ENCODE results near the gene FBXL4. TPM values are rescaled to one million over a fixed set of nuclear protein-coding genes. Genes with fewer than 3 reads are reported as not detected.
"Not testable (repeated sequence)": the region's sequence is repeated elsewhere in the genome, so short reads cannot be mapped to it uniquely, and the experiment has no call there.

The FBXL4 gene
- total and polyA plus RNA-seq, 3 experiments from 2014 or later = 9.6 to 12.7 (median 12.4) TPM

DNA sequence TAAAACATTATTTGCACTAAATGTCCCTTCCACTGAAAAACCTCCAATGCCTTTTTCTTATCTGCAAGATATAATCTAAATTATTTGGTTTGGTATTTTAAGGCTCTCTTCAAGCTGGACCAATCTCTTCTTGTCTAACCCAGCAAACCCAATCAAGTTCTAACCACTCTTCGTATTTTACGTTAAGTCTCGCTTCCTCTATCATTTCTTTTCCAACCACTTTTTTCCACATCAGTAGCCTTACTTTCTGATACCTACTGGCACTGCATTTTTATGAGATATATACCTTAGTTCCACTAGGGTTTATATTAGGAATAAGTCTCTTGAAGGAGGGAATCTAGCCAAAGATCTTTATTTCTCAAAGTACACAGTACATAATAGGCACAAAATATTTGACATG lies 19.1 kb downstream of the FBXL4 start:
- Histone ChIP-seq H3K4me3 (ENCODE audit: low read length) (no peak overlapping the region), H3K27ac (ENCODE audit: low read depth, low read length) (no peak overlapping the region), H3K36me3 (ENCODE audit: insufficient read depth, low read length) (no peaks in the 10 kb centered on the region), H3K27me3 (ENCODE audit: insufficient read depth, low read length, poor library complexity, severe bottlenecking) (no peaks in the 10 kb centered on the region), H3K4me1 (ENCODE audit: insufficient read depth, low read length) (peaks cover 4% of the 10 kb centered on the region), H3K9me3 (ENCODE audit: low read length) (no peaks in the 10 kb centered on the region)
- POLR2A ChIA-PET = no interaction called here
- Mint-ChIP-seq H3K27ac (peak overlapping the region in 2 of 8 donors; percentile 28 to 66), H3K4me1 (peaks cover 38 to 53% (median 49%) of the 10 kb centered on the region in 3 donors), H3K9me3 (no peaks in the 10 kb centered on the region), H3K4me3 (no peak overlapping the region), H3K36me3 (peaks cover 12 to 59% (median 19%) of the 10 kb centered on the region in 3 donors), H3K27me3 (no peaks in the 10 kb centered on the region)
- CTCF ChIA-PET = no interaction called here
- DNase-seq = no peak

- H3K27me3 ChIP-seq (ENCODE audit: insufficient read depth, low read length, poor library complexity, severe bottlenecking) = no peaks in the 10 kb centered on the region
- no peak overlapping the region for H3K4me3 ChIP-seq (ENCODE audit: low read length)
- H3K36me3 ChIP-seq (ENCODE audit: insufficient read depth, low read length) = no peaks in the 10 kb centered on the region
- ChIA-PET CTCF (no interaction called here), POLR2A (no interaction called here)
- Mint-ChIP-seq H3K9me3 (no peaks in the 10 kb centered on the region), H3K27me3 (no peaks in the 10 kb centered on the region), H3K36me3 (peaks cover 10 to 61% (median 25%) of the 10 kb centered on the region in 3 donors), H3K27ac (peak overlapping the region in 1 of 8 donors; percentile 21), H3K4me3 (no peak overlapping the region), H3K4me1 (peaks cover 35 to 49% (median 42%) of the 10 kb centered on the region in 3 donors)
- peaks cover 4% of the 10 kb centered on the region for H3K4me1 ChIP-seq (ENCODE audit: insufficient read depth, low read length)
- H3K27ac ChIP-seq (ENCODE audit: low read depth, low read length) = no peak overlapping the region
- DNase-seq = no peak
- no peaks in the 10 kb centered on the region for H3K9me3 ChIP-seq (ENCODE audit: low read length)
Observed at GRCh38 chr6:98927534-98927933, 20.2 kb downstream of the FBXL4 start.

GRCh38 chr6:98925831-98926230 lies 21.9 kb downstream of the FBXL4 start:
- H3K4me1 ChIP-seq (ENCODE audit: insufficient read depth, low read length) = no peaks in the 10 kb centered on the region
- ChIA-PET CTCF (no interaction called here), POLR2A (no interaction called here)
- H3K27me3 Mint-ChIP-seq = no peaks in the 10 kb centered on the region
- H3K27me3 ChIP-seq (ENCODE audit: insufficient read depth, low read length, poor library complexity, severe bottlenecking) = no peaks in the 10 kb centered on the region
- no peak for DNase-seq
- H3K27ac Mint-ChIP-seq = no peak overlapping the region
- H3K9me3 ChIP-seq (ENCODE audit: low read length) = no peaks in the 10 kb centered on the region
- H3K36me3 ChIP-seq (ENCODE audit: insufficient read depth, low read length) = no peaks in the 10 kb centered on the region
- H3K4me3 ChIP-seq (ENCODE audit: low read length) = no peak overlapping the region
- H3K27ac ChIP-seq (ENCODE audit: low read depth, low read length) = no peak overlapping the region
- H3K36me3 Mint-ChIP-seq = peaks cover 10 to 55% (median 21%) of the 10 kb centered on the region in 3 donors
- peaks cover 28 to 50% (median 42%) of the 10 kb centered on the region in 3 donors for H3K4me1 Mint-ChIP-seq
- no peaks in the 10 kb centered on the region for H3K9me3 Mint-ChIP-seq
- no peak overlapping the region for H3K4me3 Mint-ChIP-seq

GRCh38 chr6:98924647-98925046 lies 23.1 kb downstream of the FBXL4 start:
- Histone ChIP-seq H3K4me1 (ENCODE audit: insufficient read depth, low read length) (no peaks in the 10 kb centered on the region), H3K27ac (ENCODE audit: low read depth, low read length) (no peak overlapping the region), H3K4me3 (ENCODE audit: low read length) (no peak overlapping the region), H3K9me3 (ENCODE audit: low read length) (no peaks in the 10 kb centered on the region), H3K36me3 (ENCODE audit: insufficient read depth, low read length) (peaks cover under 1% of the 10 kb centered on the region), H3K27me3 (ENCODE audit: insufficient read depth, low read length, poor library complexity, severe bottlenecking) (no peaks in the 10 kb centered on the region)
- Mint-ChIP-seq H3K4me3 (no peak overlapping the region), H3K27me3 (no peaks in the 10 kb centered on the region), H3K36me3 (peaks cover 10 to 52% (median 22%) of the 10 kb centered on the region in 3 donors), H3K9me3 (no peaks in the 10 kb centered on the region), H3K4me1 (peaks cover 23 to 43% (median 39%) of the 10 kb centered on the region in 3 donors), H3K27ac (no peak overlapping the region)
- DNase-seq = no peak
- POLR2A ChIA-PET = no interaction called here
- CTCF ChIA-PET = no interaction called here

- H3K27ac ChIP-seq (ENCODE audit: low read depth, low read length) = no peak overlapping the region
- H3K4me3 ChIP-seq (ENCODE audit: low read length) = no peak overlapping the region
- Mint-ChIP-seq H3K4me1 (peaks cover 13 to 35% (median 23%) of the 10 kb centered on the region in 3 donors), H3K4me3 (no peak overlapping the region), H3K27ac (peak overlapping the region in 1 of 8 donors; percentile 34), H3K9me3 (peaks cover 0 to 2% (median 0%) of the 10 kb centered on the region in 5 donors), H3K27me3 (no peaks in the 10 kb centered on the region), H3K36me3 (peaks cover 17 to 49% (median 23%) of the 10 kb centered on the region in 3 donors)
- H3K4me1 ChIP-seq (ENCODE audit: insufficient read depth, low read length) = no peaks in the 10 kb centered on the region
- DNase-seq = no peak
- no peaks in the 10 kb centered on the region for H3K9me3 ChIP-seq (ENCODE audit: low read length)
- ChIA-PET CTCF (no interaction called here), POLR2A (no interaction called here)
- peaks cover 8% of the 10 kb centered on the region for H3K36me3 ChIP-seq (ENCODE audit: insufficient read depth, low read length)
- H3K27me3 ChIP-seq (ENCODE audit: insufficient read depth, low read length, poor library complexity, severe bottlenecking) = no peaks in the 10 kb centered on the region
Observed at GRCh38 chr6:98920904-98921431, 26.8 kb downstream of the FBXL4 start.

GRCh38 chr6:98910946-98911345 lies 36.8 kb downstream of the FBXL4 start:
- peaks cover 38 to 65% (median 54%) of the 10 kb centered on the region in 3 donors for H3K36me3 Mint-ChIP-seq
- CTCF ChIA-PET = not testable (repeated sequence)

GRCh38 chr6:98909236-98909635 lies 38.5 kb downstream of the FBXL4 start:
- Mint-ChIP-seq H3K9me3 (peaks cover 0 to 18% (median 9%) of the 10 kb centered on the region in 5 donors), H3K27ac (no peak overlapping the region), H3K4me3 (no peak overlapping the region), H3K36me3 (peaks cover 40 to 79% (median 60%) of the 10 kb centered on the region in 3 donors), H3K27me3 (no peaks in the 10 kb centered on the region), H3K4me1 (peaks cover 0 to 2% (median 0%) of the 10 kb centered on the region in 3 donors)
- Histone ChIP-seq H3K27me3 (ENCODE audit: insufficient read depth, low read length, poor library complexity, severe bottlenecking) (no peaks in the 10 kb centered on the region), H3K4me3 (ENCODE audit: low read length) (no peak overlapping the region), H3K4me1 (ENCODE audit: insufficient read depth, low read length) (no peaks in the 10 kb centered on the region), H3K9me3 (ENCODE audit: low read length) (no peaks in the 10 kb centered on the region), H3K27ac (ENCODE audit: low read depth, low read length) (no peak overlapping the region), H3K36me3 (ENCODE audit: insufficient read depth, low read length) (peaks cover 8% of the 10 kb centered on the region)
- ChIA-PET POLR2A (no interaction called here), CTCF (no interaction called here)
- no peak for DNase-seq

More at GRCh38 chr6:98910946-98911345, 36.8 kb downstream of the FBXL4 start:
- H3K9me3 ChIP-seq (ENCODE audit: low read length); H3K36me3 ChIP-seq (ENCODE audit: insufficient read depth, low read length); H3K27ac ChIP-seq (ENCODE audit: low read depth, low read length); DNase-seq; H3K27me3 ChIP-seq (ENCODE audit: insufficient read depth, low read length, poor library complexity, severe bottlenecking); H3K4me3 Mint-ChIP-seq; H3K4me3 ChIP-seq (ENCODE audit: low read length); H3K27ac Mint-ChIP-seq; H3K4me1 Mint-ChIP-seq; H3K4me1 ChIP-seq (ENCODE audit: insufficient read depth, low read length); H3K27me3 Mint-ChIP-seq; POLR2A ChIA-PET: not testable (repeated sequence)
- peaks cover 0 to 18% (median 10%) of the 10 kb centered on the region in 5 donors for H3K9me3 Mint-ChIP-seq

- H3K27me3 ChIP-seq (ENCODE audit: insufficient read depth, low read length, poor library complexity, severe bottlenecking); H3K9me3 ChIP-seq (ENCODE audit: low read length); H3K9me3 Mint-ChIP-seq; H3K4me1 Mint-ChIP-seq; CTCF ChIA-PET; H3K4me3 ChIP-seq (ENCODE audit: low read length); H3K27ac Mint-ChIP-seq; H3K27me3 Mint-ChIP-seq; H3K4me1 ChIP-seq (ENCODE audit: insufficient read depth, low read length); H3K4me3 Mint-ChIP-seq; H3K27ac ChIP-seq (ENCODE audit: low read depth, low read length); POLR2A ChIA-PET; DNase-seq: not testable (repeated sequence)
- H3K36me3 ChIP-seq (ENCODE audit: insufficient read depth, low read length) = peaks cover 12% of the 10 kb centered on the region
- H3K36me3 Mint-ChIP-seq = peaks cover 41 to 80% (median 43%) of the 10 kb centered on the region in 3 donors
Observed at GRCh38 chr6:98906342-98906741, 41.4 kb downstream of the FBXL4 start.

Data from CD8-positive, alpha-beta memory T cell (primary cell).